ENCODE results near the gene RTN4R. TPM values are rescaled to one million over a fixed set of nuclear protein-coding genes. Genes with fewer than 3 reads are reported as not detected.

The RTN4R gene
- total and polyA plus RNA-seq, 9 of the 15 experiments (the other 6 are each of a cell fraction or from before 2014, with no cell fraction given), result 0.04 to 2.8 (median 1.4) TPM; not detected in 3

DNA sequence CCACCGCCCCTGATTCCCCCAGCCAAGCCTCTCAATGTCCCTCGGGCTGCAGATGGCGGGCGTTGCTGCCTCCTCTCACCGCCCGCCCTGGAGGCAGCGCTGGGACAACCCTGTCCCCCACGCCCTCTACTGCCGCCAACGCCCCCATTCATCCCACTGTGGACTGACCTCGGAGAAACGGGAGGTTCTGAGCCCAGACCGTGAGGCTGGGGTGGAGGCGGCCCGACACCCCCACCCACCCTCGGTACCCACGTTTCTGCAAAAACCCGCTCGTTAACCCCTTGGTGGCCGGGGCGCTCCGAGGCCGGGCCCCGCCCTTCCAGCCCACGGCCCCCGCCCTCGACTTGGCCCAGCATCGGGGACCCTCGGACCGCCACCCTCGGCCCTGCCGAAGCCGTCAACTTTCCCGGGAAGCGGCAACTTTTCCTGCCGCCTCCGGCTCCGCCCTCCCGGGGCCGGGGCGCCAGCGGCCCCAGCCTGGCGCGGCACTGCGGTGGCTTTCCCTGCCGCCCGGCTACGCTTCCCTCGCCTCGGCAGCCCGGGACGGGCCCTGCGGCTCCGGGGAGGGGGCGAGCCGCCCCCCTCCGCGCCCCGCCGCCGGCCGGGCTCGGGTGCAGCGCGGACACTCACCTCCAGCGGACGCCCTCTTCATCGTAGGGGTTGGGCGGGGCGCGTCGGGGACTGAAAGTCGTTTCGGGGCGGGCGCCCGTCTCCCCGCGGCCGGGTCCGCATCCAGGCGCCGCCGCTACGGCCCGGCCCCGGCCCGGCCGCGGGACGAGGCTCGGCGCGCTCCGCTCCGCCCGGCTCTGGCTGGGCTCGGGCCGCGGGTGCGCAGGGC lies 458 bp downstream of the RTN4R start (continued):
- TF ChIP-seq, protein P1, sequence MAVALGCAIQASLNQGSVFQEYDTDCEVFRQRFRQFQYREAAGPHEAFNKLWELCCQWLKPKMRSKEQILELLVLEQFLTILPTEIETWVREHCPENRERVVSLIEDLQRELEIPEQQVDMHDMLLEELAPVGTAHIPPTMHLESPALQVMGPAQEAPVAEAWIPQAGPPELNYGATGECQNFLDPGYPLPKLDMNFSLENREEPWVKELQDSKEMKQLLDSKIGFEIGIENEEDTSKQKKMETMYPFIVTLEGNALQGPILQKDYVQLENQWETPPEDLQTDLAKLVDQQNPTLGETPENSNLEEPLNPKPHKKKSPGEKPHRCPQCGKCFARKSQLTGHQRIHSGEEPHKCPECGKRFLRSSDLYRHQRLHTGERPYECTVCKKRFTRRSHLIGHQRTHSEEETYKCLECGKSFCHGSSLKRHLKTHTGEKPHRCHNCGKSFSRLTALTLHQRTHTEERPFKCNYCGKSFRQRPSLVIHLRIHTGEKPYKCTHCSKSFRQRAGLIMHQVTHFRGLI (CRISPR knock-in tag; IDR thresholded peaks at IDR 0.05), result no peak
- TF ChIP-seq, protein P2, sequence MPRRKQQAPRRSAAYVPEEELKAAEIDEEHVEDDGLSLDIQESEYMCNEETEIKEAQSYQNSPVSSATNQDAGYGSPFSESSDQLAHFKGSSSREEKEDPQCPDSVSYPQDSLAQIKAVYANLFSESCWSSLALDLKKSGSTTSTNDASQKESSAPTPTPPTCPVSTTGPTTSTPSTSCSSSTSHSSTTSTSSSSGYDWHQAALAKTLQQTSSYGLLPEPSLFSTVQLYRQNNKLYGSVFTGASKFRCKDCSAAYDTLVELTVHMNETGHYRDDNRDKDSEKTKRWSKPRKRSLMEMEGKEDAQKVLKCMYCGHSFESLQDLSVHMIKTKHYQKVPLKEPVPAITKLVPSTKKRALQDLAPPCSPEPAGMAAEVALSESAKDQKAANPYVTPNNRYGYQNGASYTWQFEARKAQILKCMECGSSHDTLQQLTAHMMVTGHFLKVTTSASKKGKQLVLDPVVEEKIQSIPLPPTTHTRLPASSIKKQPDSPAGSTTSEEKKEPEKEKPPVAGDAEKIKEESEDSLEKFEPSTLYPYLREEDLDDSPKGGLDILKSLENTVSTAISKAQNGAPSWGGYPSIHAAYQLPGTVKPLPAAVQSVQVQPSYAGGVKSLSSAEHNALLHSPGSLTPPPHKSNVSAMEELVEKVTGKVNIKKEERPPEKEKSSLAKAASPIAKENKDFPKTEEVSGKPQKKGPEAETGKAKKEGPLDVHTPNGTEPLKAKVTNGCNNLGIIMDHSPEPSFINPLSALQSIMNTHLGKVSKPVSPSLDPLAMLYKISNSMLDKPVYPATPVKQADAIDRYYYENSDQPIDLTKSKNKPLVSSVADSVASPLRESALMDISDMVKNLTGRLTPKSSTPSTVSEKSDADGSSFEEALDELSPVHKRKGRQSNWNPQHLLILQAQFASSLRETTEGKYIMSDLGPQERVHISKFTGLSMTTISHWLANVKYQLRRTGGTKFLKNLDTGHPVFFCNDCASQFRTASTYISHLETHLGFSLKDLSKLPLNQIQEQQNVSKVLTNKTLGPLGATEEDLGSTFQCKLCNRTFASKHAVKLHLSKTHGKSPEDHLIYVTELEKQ (CRISPR knock-in tag; IDR thresholded peaks at IDR 0.05), result no peak
- no peak for TF ChIP-seq TAF1 (IDR thresholded peaks at IDR 0.05; ENCODE audit: control insufficient read depth, extremely low read depth, insufficient read depth, low read length, severe bottlenecking)
- no peak for TF ChIP-seq KHSRP (IDR thresholded peaks at IDR 0.05)
- no peak for TF ChIP-seq CBX2 (IDR thresholded peaks at IDR 0.05; ENCODE audit: insufficient read depth, low read length, poor library complexity, severe bottlenecking)
- TF ChIP-seq ZBTB26 (CRISPR knock-in tag; IDR thresholded peaks at IDR 0.05), result no peak
- 0 out of 2 replicates have a peak, but pooled peaks have one; percentile 73 for TF ChIP-seq ZNF431 (CRISPR knock-in tag; IDR thresholded peaks at IDR 0.05)
- TF ChIP-seq ATF7 (IDR thresholded peaks at IDR 0.05), result no peak
- TF ChIP-seq NR2F6 (CRISPR knock-in tag; IDR thresholded peaks at IDR 0.05), result no peak
- no peak for TF ChIP-seq MCM3 (IDR thresholded peaks at IDR 0.05)
- TF ChIP-seq ZNF12 (CRISPR knock-in tag; IDR thresholded peaks at IDR 0.05), result 0 out of 2 replicates have a peak, but pooled peaks have one; percentile 69
- no peak for TF ChIP-seq LCOR (CRISPR knock-in tag; IDR thresholded peaks at IDR 0.05)
- no peak for TF ChIP-seq XRCC5 (IDR thresholded peaks at IDR 0.05; ENCODE audit: low read depth, low read length)
- TF ChIP-seq CHD2 (IDR thresholded peaks at IDR 0.05; ENCODE audit: low read depth, low read length), result no peak
- TF ChIP-seq SMARCE1 (IDR thresholded peaks at IDR 0.05), result no peak
- no peak for TF ChIP-seq ADNP (tag; IDR thresholded peaks at IDR 0.05)
- no peak for TF ChIP-seq ZNF436 (CRISPR knock-in tag; IDR thresholded peaks at IDR 0.05)
- TF ChIP-seq ZNF561 (CRISPR knock-in tag; conservative IDR thresholded peaks at IDR 0.05), result no peak
- TF ChIP-seq L3MBTL2 (IDR thresholded peaks at IDR 0.05), result peak; percentile 97
- TF ChIP-seq MTA3 (IDR thresholded peaks at IDR 0.05; ENCODE audit: borderline replicate concordance), result peak; percentile 53
- no peak for TF ChIP-seq TRIM24 (IDR thresholded peaks at IDR 0.05)
- TF ChIP-seq ZBTB7A (IDR thresholded peaks at IDR 0.05; ENCODE audit: borderline replicate concordance, control insufficient read depth, low read depth, low read length), result peak; percentile 91
- peak; percentile 76 for TF ChIP-seq KLF1 (tag; IDR thresholded peaks at IDR 0.05)
- TF ChIP-seq OTX1 (CRISPR knock-in tag; IDR thresholded peaks at IDR 0.05), result no peak
- TF ChIP-seq MECOM (CRISPR knock-in tag; IDR thresholded peaks at IDR 0.05), result no peak

Measured in K562 (cell line).